ENCODE results near the gene LHX5.

DNA sequence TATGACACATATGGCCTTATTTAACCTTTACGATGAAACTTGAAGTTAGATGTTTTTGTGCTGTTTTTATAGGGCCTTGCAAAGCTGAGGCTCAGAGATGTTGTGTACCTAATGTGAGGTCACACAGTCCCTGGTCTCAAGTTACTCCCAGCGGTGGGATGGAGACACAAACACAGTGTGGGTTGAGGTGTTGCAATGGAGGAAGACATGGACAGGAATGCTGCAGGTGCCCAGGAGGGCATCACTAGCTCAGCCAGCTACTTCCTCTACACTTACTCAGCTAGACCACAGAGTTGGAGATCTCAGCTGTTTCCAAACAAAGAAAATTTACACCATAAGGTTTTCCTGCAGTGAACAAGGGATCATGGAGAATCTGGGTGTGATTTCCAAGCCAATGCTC is 15.5 kb downstream of the LHX5 start:
- TF ChIP-seq TAF1 (IDR thresholded peaks at IDR 0.05; ENCODE audit: low read depth, low read length) = no peak
- no peak for TF ChIP-seq POLR2A (IDR thresholded peaks at IDR 0.05; ENCODE audit: low read depth, low read length)
- no peak for TF ChIP-seq POLR2AphosphoS5 (IDR thresholded peaks at IDR 0.05; ENCODE audit: low read depth, low read length)
- TF ChIP-seq PAX5 (IDR thresholded peaks at IDR 0.05; ENCODE audit: insufficient read depth, low read length, severe bottlenecking) = no peak
- TF ChIP-seq SPI1 (IDR thresholded peaks at IDR 0.05; ENCODE audit: low read depth, low read length) = no peak
- TF ChIP-seq POU2F2 (IDR thresholded peaks at IDR 0.05; ENCODE audit: low read depth, low read length) = no peak

Measured in GM12891 (cell line).